NCI-H2029 (cell line): ENCODE data around the gene LRIF1.
"Not testable (repeated sequence)": the region's sequence is repeated elsewhere in the genome, so short reads cannot be mapped to it uniquely, and the experiment has no call there.

ENCODE experiments used
- DNase-seq: peaks from one replicate; lab custom pipeline; 2025; lab: John Stamatoyannopoulos, UW

LRIF1 gene

GRCh38 chr1:110963691-110964454, at the start of gene LRIF1:
Gene LRIF1, minus strand, starts transcription at chr1:110963922. Its CDS starts 234 bp downstream, at chr1:110963688.
- peak; percentile 99 for DNase-seq

- no peak for DNase-seq
Measured at GRCh38 chr1:111008031-111008430, 44.3 kb upstream of the LRIF1 start.

- no peak for DNase-seq
Measured at GRCh38 chr1:111006556-111006955, 42.8 kb upstream of the LRIF1 start.

GRCh38 chr1:110999607-111000006, 35.9 kb upstream of the LRIF1 start:
- DNase-seq, result not testable (repeated sequence)

- DNase-seq, result peak; percentile 3
Measured at GRCh38 chr1:110992329-110992728, 28.6 kb upstream of the LRIF1 start.

- DNase-seq, result not testable (repeated sequence)
Measured at GRCh38 chr1:110991295-110991694, 27.6 kb upstream of the LRIF1 start.

GRCh38 chr1:110990541-110990940, 26.8 kb upstream of the LRIF1 start:
- DNase-seq, result no peak

GRCh38 chr1:110986407-110986891, 22.7 kb upstream of the LRIF1 start:
- no peak for DNase-seq

GRCh38 chr1:110982320-110982719, 18.6 kb upstream of the LRIF1 start:
- no peak for DNase-seq

- no peak for DNase-seq
Measured at GRCh38 chr1:110979154-110979553, 15.4 kb upstream of the LRIF1 start.

- no peak for DNase-seq
Measured at GRCh38 chr1:110976089-110976488, 12.4 kb upstream of the LRIF1 start.

- no peak for DNase-seq
Measured at GRCh38 chr1:110975265-110975664, 11.5 kb upstream of the LRIF1 start.

- no peak for DNase-seq
Measured at GRCh38 chr1:110967256-110967655, 3.5 kb upstream of the LRIF1 start.

- DNase-seq, result no peak
Measured at GRCh38 chr1:110964455-110964903, 757 bp upstream of the LRIF1 start.

- peak; percentile 41 for DNase-seq
Measured at GRCh38 chr1:110962892-110963690, 631 bp downstream of the LRIF1 start.

- no peak for DNase-seq
Measured at GRCh38 chr1:110961902-110962301, 1.8 kb downstream of the LRIF1 start.

GRCh38 chr1:110960777-110961420, 2.8 kb downstream of the LRIF1 start:
- no peak for DNase-seq

- no peak for DNase-seq
Measured at GRCh38 chr1:110957798-110958197, 5.9 kb downstream of the LRIF1 start.

GRCh38 chr1:110956586-110956985, 7.1 kb downstream of the LRIF1 start:
- no peak for DNase-seq

GRCh38 chr1:110953031-110953430, 10.7 kb downstream of the LRIF1 start:
- DNase-seq, result no peak

- no peak for DNase-seq
Measured at GRCh38 chr1:110952031-110952430, 11.7 kb downstream of the LRIF1 start.

GRCh38 chr1:110951161-110951560, 12.6 kb downstream of the LRIF1 start:
- DNase-seq, result no peak
